ENCODE measurements around the gene SLC2A9. TPM values are rescaled to one million over a fixed set of nuclear protein-coding genes. Genes with fewer than 3 reads are reported as not detected.

The SLC2A9 gene
- total RNA-seq, 1 donor from 2014 or later, result 3.6 TPM

- Histone ChIP-seq H3K27me3 (ENCODE audit: control insufficient read depth, insufficient read depth, low read length) (no peaks in the 10 kb centered on the region), H3K4me3 (ENCODE audit: low read depth, low read length) (no peak overlapping the region), H3K36me3 (ENCODE audit: control insufficient read depth, insufficient read depth, low read length) (no peaks in the 10 kb centered on the region)
- no peak for DNase-seq (ENCODE audit: low read depth)
- no peak for TF ChIP-seq CTCF (IDR thresholded peaks at IDR 0.05; ENCODE audit: insufficient read depth, low read length, poor library complexity, severe bottlenecking)
These were observed 19.0 kb upstream of the SLC2A9 start for GRCh38 chr4:10040049-10040892.

GRCh38 chr4:10036807-10037342, 15.6 kb upstream of the SLC2A9 start:
- Histone ChIP-seq H3K27me3 (ENCODE audit: control insufficient read depth, insufficient read depth, low read length) (no peaks in the 10 kb centered on the region), H3K36me3 (ENCODE audit: control insufficient read depth, insufficient read depth, low read length) (no peaks in the 10 kb centered on the region), H3K4me3 (ENCODE audit: low read depth, low read length) (no peak overlapping the region)
- no peak for TF ChIP-seq CTCF (IDR thresholded peaks at IDR 0.05; ENCODE audit: insufficient read depth, low read length, poor library complexity, severe bottlenecking)
- DNase-seq (ENCODE audit: low read depth), result no peak

GRCh38 chr4:10035130-10035529, 13.8 kb upstream of the SLC2A9 start:
- TF ChIP-seq CTCF (IDR thresholded peaks at IDR 0.05; ENCODE audit: insufficient read depth, low read length, poor library complexity, severe bottlenecking), result no peak
- H3K27me3 ChIP-seq (ENCODE audit: control insufficient read depth, insufficient read depth, low read length), result no peaks in the 10 kb centered on the region
- no peaks in the 10 kb centered on the region for H3K36me3 ChIP-seq (ENCODE audit: control insufficient read depth, insufficient read depth, low read length)
- no peak for DNase-seq (ENCODE audit: low read depth)
- no peak overlapping the region for H3K4me3 ChIP-seq (ENCODE audit: low read depth, low read length)

- TF ChIP-seq CTCF (IDR thresholded peaks at IDR 0.05; ENCODE audit: insufficient read depth, low read length, poor library complexity, severe bottlenecking), result no peak
- Histone ChIP-seq H3K27me3 (ENCODE audit: control insufficient read depth, insufficient read depth, low read length) (no peaks in the 10 kb centered on the region), H3K4me3 (ENCODE audit: low read depth, low read length) (no peak overlapping the region), H3K36me3 (ENCODE audit: control insufficient read depth, insufficient read depth, low read length) (no peaks in the 10 kb centered on the region)
- no peak for DNase-seq (ENCODE audit: low read depth)
These were observed 13.4 kb upstream of the SLC2A9 start for GRCh38 chr4:10034612-10035104.

- no peak for DNase-seq (ENCODE audit: low read depth)
- no peaks in the 10 kb centered on the region for H3K27me3 ChIP-seq (ENCODE audit: control insufficient read depth, insufficient read depth, low read length)
- TF ChIP-seq CTCF (IDR thresholded peaks at IDR 0.05; ENCODE audit: insufficient read depth, low read length, poor library complexity, severe bottlenecking), result no peak
- no peaks in the 10 kb centered on the region for H3K36me3 ChIP-seq (ENCODE audit: control insufficient read depth, insufficient read depth, low read length)
- no peak overlapping the region for H3K4me3 ChIP-seq (ENCODE audit: low read depth, low read length)
These were observed 12.8 kb upstream of the SLC2A9 start for GRCh38 chr4:10034136-10034535.
